K562 (cell line): ENCODE results near the gene BHLHE23.

Experiments
- BRD9 ChIP-seq: fragments of 450-650 bp; IDR thresholded peaks from 2 replicates; pipeline ENCODE4 v1.6.1; 2018; ENCODE audit warnings: low read depth; ENCODE audit not compliant: partially characterized antibody
- CREB1 ChIP-seq, 2 experiments: sonication (generic) in 1 of 2; formaldehyde crosslinking in 1 of 2; IDR thresholded peaks; 2 replicates each; pipeline versions ENCODE4 v1.6.1 to v1.8.0; 2012 to 2022; ENCODE audit warnings: inconsistent platforms in 1 of 2, mild to moderate bottlenecking in 1 of 2, missing genetic modification reagents in 1 of 2, moderate library complexity in 1 of 2
- GTF2F1 ChIP-seq: IDR thresholded peaks from 2 replicates; pipeline ENCODE4 v1.6.1; 2011; ENCODE audit warnings: low read depth, low read length, improper control_type of control experiment
- HDAC6 ChIP-seq: IDR thresholded peaks from 2 replicates; pipeline ENCODE4 v1.6.1; 2012; ENCODE audit warnings: low read depth, mild to moderate bottlenecking, control low read depth, inconsistent platforms, low read length, moderate library complexity
- HLTF ChIP-seq: fragments of 450-650 bp; IDR thresholded peaks from 2 replicates; pipeline ENCODE4 v1.6.1; 2016
- MAX ChIP-seq: sonication (generic); formaldehyde crosslinking; IDR thresholded peaks from 2 replicates; pipeline ENCODE4 v1.9.0; 2022; ENCODE audit warnings: mild to moderate bottlenecking, missing genetic modification reagents
- MEF2D ChIP-seq: conservative IDR thresholded peaks from 2 replicates; pipeline ENCODE4 v1.6.1; 2016; ENCODE audit warnings: low read depth, missing genetic modification characterization, missing compliant biosample characterization
- U2AF2 ChIP-seq: fragments of 200-400 bp; formaldehyde crosslinking; optimal IDR thresholded peaks from 2 replicates; pipeline ENCODE3; 2017; ENCODE audit warnings: low read depth, mild to moderate bottlenecking, low read length
- ZEB2 ChIP-seq: fragments of 450-650 bp; IDR thresholded peaks from 2 replicates; pipeline ENCODE4 v1.6.1; 2016
- ZNF253 ChIP-seq: fragments of 250-450 bp; sonication (Bioruptor Pico); conservative IDR thresholded peaks from 2 replicates; pipeline ENCODE4 v1.6.1; 2021; ENCODE audit warnings: mild to moderate bottlenecking
- TF ChIP-seq, protein P1 (sequence below): sonication (generic); formaldehyde crosslinking; IDR thresholded peaks from 2 replicates; pipeline ENCODE4 v1.8.0; 2022; ENCODE audit warnings: mild to moderate bottlenecking, missing genetic modification reagents, borderline replicate concordance
- TF ChIP-seq, protein P2 (sequence below): fragments of 250-450 bp; sonication (Bioruptor Pico); IDR thresholded peaks from 2 replicates; pipeline ENCODE4 v1.5.0; 2022; ENCODE audit warnings: mild to moderate bottlenecking
- TF ChIP-seq, protein P3 (sequence below): sonication (generic); formaldehyde crosslinking; IDR thresholded peaks from 2 replicates; pipeline ENCODE4 v1.8.1; 2023; ENCODE audit warnings: mild to moderate bottlenecking, missing genetic modification reagents
- TF ChIP-seq, protein P4 (sequence below), 3 experiments: IDR thresholded peaks in 2 of 3; conservative IDR thresholded peaks in 1 of 3; 2 replicates each; pipeline ENCODE4 v1.5.1; 2011 to 2012; ENCODE audit warnings: low read length in 3 of 3, mild to moderate bottlenecking in 3 of 3, control low read depth in 2 of 3, improper control_type of control experiment in 1 of 3, inconsistent platforms in 1 of 3, low read depth in 1 of 3, mixed read lengths in 1 of 3, moderate library complexity in 1 of 3; ENCODE audit not compliant: insufficient read depth in 2 of 3

DNA sequence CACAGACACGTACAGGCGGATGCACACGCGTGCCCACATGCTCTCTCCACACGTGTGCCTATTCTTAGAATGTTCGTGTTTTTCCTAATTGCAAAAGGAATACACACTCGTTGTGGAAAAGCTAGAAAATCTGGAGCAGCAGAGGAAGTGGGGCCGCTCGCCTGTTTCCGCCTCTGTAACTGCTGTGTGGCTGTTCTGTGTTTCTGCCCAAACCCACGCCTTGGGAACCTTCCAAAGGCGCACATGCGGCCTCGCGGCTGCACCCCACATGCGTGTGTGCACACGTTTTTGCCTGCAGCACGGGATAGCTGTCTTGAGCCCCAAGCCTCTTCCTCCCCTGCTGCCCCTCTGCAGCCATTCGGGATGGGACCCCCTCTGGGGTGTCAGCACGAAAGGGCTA is 42.1 kb downstream of the BHLHE23 start:
- TF ChIP-seq, protein P1, sequence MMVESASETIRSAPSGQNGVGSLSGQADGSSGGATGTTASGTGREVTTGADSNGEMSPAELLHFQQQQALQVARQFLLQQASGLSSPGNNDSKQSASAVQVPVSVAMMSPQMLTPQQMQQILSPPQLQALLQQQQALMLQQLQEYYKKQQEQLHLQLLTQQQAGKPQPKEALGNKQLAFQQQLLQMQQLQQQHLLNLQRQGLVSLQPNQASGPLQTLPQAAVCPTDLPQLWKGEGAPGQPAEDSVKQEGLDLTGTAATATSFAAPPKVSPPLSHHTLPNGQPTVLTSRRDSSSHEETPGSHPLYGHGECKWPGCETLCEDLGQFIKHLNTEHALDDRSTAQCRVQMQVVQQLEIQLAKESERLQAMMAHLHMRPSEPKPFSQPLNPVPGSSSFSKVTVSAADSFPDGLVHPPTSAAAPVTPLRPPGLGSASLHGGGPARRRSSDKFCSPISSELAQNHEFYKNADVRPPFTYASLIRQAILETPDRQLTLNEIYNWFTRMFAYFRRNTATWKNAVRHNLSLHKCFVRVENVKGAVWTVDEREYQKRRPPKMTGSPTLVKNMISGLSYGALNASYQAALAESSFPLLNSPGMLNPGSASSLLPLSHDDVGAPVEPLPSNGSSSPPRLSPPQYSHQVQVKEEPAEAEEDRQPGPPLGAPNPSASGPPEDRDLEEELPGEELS (CRISPR knock-in tag) = no peak
- TF ChIP-seq U2AF2 = no peak
- TF ChIP-seq MAX = no peak; the same call in 1 of the 2 replicates
- TF ChIP-seq, protein P2, sequence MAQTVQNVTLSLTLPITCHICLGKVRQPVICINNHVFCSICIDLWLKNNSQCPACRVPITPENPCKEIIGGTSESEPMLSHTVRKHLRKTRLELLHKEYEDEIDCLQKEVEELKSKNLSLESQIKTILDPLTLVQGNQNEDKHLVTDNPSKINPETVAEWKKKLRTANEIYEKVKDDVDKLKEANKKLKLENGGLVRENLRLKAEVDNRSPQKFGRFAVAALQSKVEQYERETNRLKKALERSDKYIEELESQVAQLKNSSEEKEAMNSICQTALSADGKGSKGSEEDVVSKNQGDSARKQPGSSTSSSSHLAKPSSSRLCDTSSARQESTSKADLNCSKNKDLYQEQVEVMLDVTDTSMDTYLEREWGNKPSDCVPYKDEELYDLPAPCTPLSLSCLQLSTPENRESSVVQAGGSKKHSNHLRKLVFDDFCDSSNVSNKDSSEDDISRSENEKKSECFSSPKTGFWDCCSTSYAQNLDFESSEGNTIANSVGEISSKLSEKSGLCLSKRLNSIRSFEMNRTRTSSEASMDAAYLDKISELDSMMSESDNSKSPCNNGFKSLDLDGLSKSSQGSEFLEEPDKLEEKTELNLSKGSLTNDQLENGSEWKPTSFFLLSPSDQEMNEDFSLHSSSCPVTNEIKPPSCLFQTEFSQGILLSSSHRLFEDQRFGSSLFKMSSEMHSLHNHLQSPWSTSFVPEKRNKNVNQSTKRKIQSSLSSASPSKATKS (CRISPR knock-in tag) = no peak
- TF ChIP-seq MEF2D (tag) = no peak
- TF ChIP-seq, protein P3, sequence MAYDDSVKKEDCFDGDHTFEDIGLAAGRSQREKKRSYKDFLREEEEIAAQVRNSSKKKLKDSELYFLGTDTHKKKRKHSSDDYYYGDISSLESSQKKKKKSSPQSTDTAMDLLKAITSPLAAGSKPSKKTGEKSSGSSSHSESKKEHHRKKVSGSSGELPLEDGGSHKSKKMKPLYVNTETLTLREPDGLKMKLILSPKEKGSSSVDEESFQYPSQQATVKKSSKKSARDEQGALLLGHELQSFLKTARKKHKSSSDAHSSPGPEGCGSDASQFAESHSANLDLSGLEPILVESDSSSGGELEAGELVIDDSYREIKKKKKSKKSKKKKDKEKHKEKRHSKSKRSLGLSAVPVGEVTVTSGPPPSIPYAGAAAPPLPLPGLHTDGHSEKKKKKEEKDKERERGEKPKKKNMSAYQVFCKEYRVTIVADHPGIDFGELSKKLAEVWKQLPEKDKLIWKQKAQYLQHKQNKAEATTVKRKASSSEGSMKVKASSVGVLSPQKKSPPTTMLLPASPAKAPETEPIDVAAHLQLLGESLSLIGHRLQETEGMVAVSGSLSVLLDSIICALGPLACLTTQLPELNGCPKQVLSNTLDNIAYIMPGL = no peak
- TF ChIP-seq BRD9 = no peak
- TF ChIP-seq ZNF253 = no peak
- TF ChIP-seq HDAC6 = no peak
- TF ChIP-seq, protein P4, sequence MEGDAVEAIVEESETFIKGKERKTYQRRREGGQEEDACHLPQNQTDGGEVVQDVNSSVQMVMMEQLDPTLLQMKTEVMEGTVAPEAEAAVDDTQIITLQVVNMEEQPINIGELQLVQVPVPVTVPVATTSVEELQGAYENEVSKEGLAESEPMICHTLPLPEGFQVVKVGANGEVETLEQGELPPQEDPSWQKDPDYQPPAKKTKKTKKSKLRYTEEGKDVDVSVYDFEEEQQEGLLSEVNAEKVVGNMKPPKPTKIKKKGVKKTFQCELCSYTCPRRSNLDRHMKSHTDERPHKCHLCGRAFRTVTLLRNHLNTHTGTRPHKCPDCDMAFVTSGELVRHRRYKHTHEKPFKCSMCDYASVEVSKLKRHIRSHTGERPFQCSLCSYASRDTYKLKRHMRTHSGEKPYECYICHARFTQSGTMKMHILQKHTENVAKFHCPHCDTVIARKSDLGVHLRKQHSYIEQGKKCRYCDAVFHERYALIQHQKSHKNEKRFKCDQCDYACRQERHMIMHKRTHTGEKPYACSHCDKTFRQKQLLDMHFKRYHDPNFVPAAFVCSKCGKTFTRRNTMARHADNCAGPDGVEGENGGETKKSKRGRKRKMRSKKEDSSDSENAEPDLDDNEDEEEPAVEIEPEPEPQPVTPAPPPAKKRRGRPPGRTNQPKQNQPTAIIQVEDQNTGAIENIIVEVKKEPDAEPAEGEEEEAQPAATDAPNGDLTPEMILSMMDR (IDR thresholded peaks at IDR 0.05 in 2 of 3, conservative IDR thresholded peaks at IDR 0.05 in 1 of 3; ENCODE audit: insufficient read depth in 2 of 3, low read depth in 1 of 3, low read length in 3 of 3) = no peak
- TF ChIP-seq CREB1 (IDR thresholded peaks at IDR 0.05) = no peak
- no peak for TF ChIP-seq CREB1 (CRISPR knock-in tag; IDR thresholded peaks at IDR 0.05)
- TF ChIP-seq GTF2F1 = no peak
- no peak for TF ChIP-seq HLTF
- TF ChIP-seq ZEB2 = no peak
